ENCODE data around the gene MRPS2. TPM values are rescaled to one million over a fixed set of nuclear protein-coding genes. Genes with fewer than 3 reads are reported as not detected.

The MRPS2 gene
- total RNA-seq, 5 donors from 2014 or later (not counting 1 experiment from before 2014, with no cell fraction given) = 17.7 to 36.6 (median 32.8) TPM

DNA sequence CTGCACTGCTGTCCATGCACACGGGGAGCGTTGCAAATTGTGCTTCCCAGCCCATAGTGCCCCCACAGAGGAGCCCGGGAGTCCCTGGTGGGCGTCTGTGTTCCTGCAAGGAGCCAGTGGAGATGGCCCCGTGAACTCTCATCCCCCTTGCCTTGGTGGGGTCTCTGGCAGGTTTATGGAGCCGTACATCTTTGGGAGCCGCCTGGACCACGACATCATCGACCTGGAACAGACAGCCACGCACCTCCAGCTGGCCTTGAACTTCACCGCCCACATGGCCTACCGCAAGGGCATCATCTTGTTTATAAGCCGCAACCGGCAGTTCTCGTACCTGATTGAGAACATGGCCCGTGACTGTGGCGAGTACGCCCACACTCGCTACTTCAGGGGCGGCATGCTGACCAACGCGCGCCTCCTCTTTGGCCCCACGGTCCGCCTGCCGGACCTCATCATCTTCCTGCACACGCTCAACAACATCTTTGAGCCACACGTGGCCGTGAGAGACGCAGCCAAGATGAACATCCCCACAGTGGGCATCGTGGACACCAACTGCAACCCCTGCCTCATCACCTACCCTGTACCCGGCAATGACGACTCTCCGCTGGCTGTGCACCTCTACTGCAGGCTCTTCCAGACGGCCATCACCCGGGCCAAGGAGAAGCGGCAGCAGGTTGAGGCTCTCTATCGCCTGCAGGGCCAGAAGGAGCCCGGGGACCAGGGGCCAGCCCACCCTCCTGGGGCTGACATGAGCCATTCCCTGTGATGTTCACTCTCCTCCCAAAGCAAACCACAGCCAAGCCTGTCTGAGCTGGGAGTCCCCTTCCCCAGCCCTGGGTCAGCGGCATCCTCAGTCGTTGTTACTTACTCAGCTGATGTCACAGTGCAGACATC, 3.1 kb downstream of the MRPS2 start:
- peaks cover 22% of the 10 kb centered on the region for H3K36me3 Mint-ChIP-seq
- H3K9me3 Mint-ChIP-seq = peaks cover 0 to 5% (median 0%) of the 10 kb centered on the region in 3 donors
- Histone ChIP-seq H3K4me1 (ENCODE audit: control insufficient read depth in 1 of 2, extremely low read depth in 1 of 2, insufficient read depth in 2 of 2, low read length in 2 of 2) (peaks cover 5 to 39% of the 10 kb centered on the region in 2 experiments), H3K27me3 (replicated peaks in 1 of 2; ENCODE audit: control insufficient read depth in 2 of 2, extremely low read depth in 1 of 2, insufficient read depth in 2 of 2, low read length in 1 of 2) (peaks cover 0 to 12% of the 10 kb centered on the region in 2 experiments), H3K36me3 (ENCODE audit: control insufficient read depth in 2 of 2, extremely low read depth in 1 of 2, insufficient read depth in 1 of 2, low read length in 1 of 2) (peaks cover 15 to 34% of the 10 kb centered on the region in 2 donors), H3K4me3 (ENCODE audit: control insufficient read depth in 1 of 2, extremely low read depth in 1 of 2, low read length in 1 of 2) (no peak overlapping the region), H3K9me3 (no peaks in the 10 kb centered on the region), H3K27ac (ENCODE audit: low read length) (no peak overlapping the region)
- 93% methylated on average over 35 of the region's 41 CpGs for WGBS (ENCODE audit: insufficient coverage)
- DNase-seq (no peak), ATAC-seq (replicated peaks in 1 of 4) (no peak)
- H3K4me1 Mint-ChIP-seq = peaks cover 26 to 34% (median 30%) of the 10 kb centered on the region in 3 donors
- ChIA-PET POLR2A (no interaction called here), CTCF (no interaction called here)
- H3K27me3 Mint-ChIP-seq = no peaks in the 10 kb centered on the region
- H3K4me3 Mint-ChIP-seq = peak overlapping the region; percentile 55 to 92 (median 86)
- no peak overlapping the region for H3K27ac Mint-ChIP-seq

DNA sequence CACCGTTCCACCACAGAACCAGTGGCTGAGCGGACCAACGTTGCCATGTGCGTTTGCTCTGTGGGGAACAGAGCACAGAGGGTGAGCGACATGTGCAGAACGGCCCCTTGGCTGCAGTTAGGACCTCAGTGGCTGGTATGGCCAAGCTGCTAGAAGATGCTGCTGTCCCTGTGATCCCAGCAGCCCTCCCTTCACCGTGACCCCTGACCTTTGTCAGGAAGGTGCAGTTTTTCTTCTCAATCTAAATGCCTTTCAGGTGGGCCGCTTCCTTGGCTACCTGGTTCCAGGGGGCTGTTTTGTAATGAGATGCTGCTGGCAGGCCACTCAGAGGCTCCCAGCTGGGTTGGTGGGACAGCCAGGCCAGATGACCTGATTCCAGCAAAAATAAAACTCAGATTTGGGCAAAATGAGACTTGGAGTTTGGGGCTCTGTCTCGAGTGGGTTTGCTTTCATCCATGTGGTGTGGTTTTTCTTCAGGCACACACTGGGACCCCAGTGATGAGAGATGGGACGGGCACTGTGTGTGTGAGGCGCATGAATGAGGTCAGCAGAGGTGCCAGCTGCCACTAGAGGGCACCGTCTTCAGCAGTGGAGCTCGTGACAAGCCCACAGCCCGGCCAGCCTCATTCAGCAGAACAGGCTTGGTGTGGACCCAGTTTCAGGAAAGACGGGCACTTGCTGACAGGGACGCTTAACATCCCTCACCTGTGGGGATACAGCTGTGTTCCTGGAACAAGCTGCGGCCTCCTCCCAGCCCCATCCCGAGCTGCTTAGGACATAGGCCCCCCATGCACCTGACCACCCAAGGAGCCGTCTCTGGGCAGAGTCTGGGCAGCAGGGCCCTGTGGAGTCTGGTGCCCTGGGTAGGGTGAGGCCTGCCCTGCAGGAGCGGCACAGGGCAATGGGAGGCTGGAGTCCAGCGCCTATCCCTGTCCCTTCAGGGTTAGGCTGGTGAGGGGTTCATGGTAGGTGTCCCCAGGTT, 4.1 kb downstream of the MRPS2 start:
- peaks cover 28% of the 10 kb centered on the region for H3K36me3 Mint-ChIP-seq
- DNase-seq (peak in 28 of 35 experiments; percentile 12 to 69 (median 39)), ATAC-seq (replicated peaks in 1 of 4) (no peak)
- H3K4me1 Mint-ChIP-seq = peaks cover 22 to 28% (median 25%) of the 10 kb centered on the region in 3 donors
- WGBS (ENCODE audit: insufficient coverage) = 70% methylated on average over 15 of the region's 21 CpGs
- H3K4me3 ChIP-seq (ENCODE audit: control insufficient read depth in 1 of 2, extremely low read depth in 1 of 2, low read length in 1 of 2) = no peak overlapping the region
- H3K9me3 ChIP-seq = no peaks in the 10 kb centered on the region
- peaks cover 6 to 14% (median 8%) of the 10 kb centered on the region in 3 donors for H3K9me3 Mint-ChIP-seq
- no peak overlapping the region for H3K27ac ChIP-seq (ENCODE audit: low read length)
- no peak overlapping the region for H3K4me3 Mint-ChIP-seq
- H3K36me3 ChIP-seq (ENCODE audit: control insufficient read depth in 2 of 2, extremely low read depth in 1 of 2, insufficient read depth in 1 of 2, low read length in 1 of 2) = peaks cover 15 to 34% of the 10 kb centered on the region in 2 donors
- CTCF ChIA-PET = interaction anchor here in 1 of 2 donors (0.5 kb wide), 1 partner anchor 1494 kb away, joined by 5 read pairs; no protein-coding TSS in a partner anchor
- H3K4me1 ChIP-seq (ENCODE audit: control insufficient read depth in 1 of 2, extremely low read depth in 1 of 2, insufficient read depth in 2 of 2, low read length in 2 of 2) = peaks cover 5 to 33% of the 10 kb centered on the region in 2 experiments
- POLR2A ChIA-PET = no interaction called here
- no peak overlapping the region for H3K27ac Mint-ChIP-seq
- H3K27me3 ChIP-seq (replicated peaks in 1 of 2; ENCODE audit: control insufficient read depth in 2 of 2, extremely low read depth in 1 of 2, insufficient read depth in 2 of 2, low read length in 1 of 2) = peaks cover 0 to 5% of the 10 kb centered on the region in 2 experiments
- H3K27me3 Mint-ChIP-seq = peaks cover 0 to 3% of the 10 kb centered on the region in 2 donors

DNA sequence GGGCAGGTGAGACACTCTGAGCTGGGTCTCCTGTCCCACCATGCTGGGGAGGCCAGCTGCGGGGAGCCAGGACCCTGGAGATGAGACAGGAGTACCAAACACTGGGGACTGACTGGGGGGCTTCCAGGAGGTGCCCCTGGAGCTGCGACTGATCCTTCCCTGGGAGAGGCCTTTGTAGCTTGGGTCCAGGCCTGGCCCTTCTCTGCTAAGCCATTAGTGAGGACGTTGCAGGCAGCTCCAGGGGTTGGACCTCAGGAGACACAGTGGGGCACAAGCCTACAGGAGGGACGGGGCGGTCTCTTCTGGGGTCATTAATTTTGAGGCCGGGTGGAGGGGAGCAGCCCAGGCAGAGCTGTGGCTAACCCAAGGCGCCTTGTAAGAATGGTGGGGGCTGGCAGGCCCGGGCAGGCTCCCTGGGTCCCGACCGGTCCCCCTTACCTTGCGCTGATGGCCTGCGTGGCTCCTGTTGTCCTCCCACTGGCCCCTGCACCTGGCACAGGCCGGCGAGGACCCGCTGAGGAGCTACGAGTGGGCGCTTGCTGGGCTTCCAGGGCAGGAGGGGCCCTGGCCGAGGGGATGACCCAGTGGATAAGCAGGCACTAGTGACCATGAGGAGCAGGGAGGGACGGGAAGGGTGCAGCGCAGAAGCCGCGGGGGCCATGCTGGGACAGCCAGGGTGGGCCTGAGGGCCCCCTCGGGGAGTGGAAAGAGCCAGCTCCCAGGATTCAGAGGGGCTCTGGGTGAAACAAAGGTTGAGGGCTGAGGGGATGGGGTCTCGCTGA, 5.1 kb downstream of the MRPS2 start:
- DNase-seq (no peak), ATAC-seq (replicated peaks in 1 of 4) (no peak)
- H3K36me3 Mint-ChIP-seq = peaks cover 28% of the 10 kb centered on the region
- H3K4me1 ChIP-seq (ENCODE audit: control insufficient read depth in 1 of 2, extremely low read depth in 1 of 2, insufficient read depth in 2 of 2, low read length in 2 of 2) = peaks cover 5 to 25% of the 10 kb centered on the region in 2 experiments
- no peak overlapping the region for H3K27ac Mint-ChIP-seq
- H3K36me3 ChIP-seq (ENCODE audit: control insufficient read depth in 2 of 2, extremely low read depth in 1 of 2, insufficient read depth in 1 of 2, low read length in 1 of 2) = peaks cover 15 to 34% of the 10 kb centered on the region in 2 donors
- no peak overlapping the region for H3K27ac ChIP-seq (ENCODE audit: low read length)
- no peak overlapping the region for H3K4me3 ChIP-seq (ENCODE audit: control insufficient read depth in 1 of 2, extremely low read depth in 1 of 2, low read length in 1 of 2)
- peaks cover 6 to 16% (median 9%) of the 10 kb centered on the region in 3 donors for H3K9me3 Mint-ChIP-seq
- peaks cover 0 to 4% of the 10 kb centered on the region in 2 experiments for H3K27me3 ChIP-seq (replicated peaks in 1 of 2; ENCODE audit: control insufficient read depth in 2 of 2, extremely low read depth in 1 of 2, insufficient read depth in 2 of 2, low read length in 1 of 2)
- peaks cover 0 to 3% of the 10 kb centered on the region in 2 donors for H3K27me3 Mint-ChIP-seq
- no peaks in the 10 kb centered on the region for H3K9me3 ChIP-seq
- peaks cover 20 to 27% (median 24%) of the 10 kb centered on the region in 3 donors for H3K4me1 Mint-ChIP-seq
- H3K4me3 Mint-ChIP-seq = no peak overlapping the region
- ChIA-PET POLR2A (no interaction called here), CTCF (no interaction called here)
- WGBS (ENCODE audit: insufficient coverage) = 96% methylated on average over 22 of the region's 24 CpGs

DNA sequence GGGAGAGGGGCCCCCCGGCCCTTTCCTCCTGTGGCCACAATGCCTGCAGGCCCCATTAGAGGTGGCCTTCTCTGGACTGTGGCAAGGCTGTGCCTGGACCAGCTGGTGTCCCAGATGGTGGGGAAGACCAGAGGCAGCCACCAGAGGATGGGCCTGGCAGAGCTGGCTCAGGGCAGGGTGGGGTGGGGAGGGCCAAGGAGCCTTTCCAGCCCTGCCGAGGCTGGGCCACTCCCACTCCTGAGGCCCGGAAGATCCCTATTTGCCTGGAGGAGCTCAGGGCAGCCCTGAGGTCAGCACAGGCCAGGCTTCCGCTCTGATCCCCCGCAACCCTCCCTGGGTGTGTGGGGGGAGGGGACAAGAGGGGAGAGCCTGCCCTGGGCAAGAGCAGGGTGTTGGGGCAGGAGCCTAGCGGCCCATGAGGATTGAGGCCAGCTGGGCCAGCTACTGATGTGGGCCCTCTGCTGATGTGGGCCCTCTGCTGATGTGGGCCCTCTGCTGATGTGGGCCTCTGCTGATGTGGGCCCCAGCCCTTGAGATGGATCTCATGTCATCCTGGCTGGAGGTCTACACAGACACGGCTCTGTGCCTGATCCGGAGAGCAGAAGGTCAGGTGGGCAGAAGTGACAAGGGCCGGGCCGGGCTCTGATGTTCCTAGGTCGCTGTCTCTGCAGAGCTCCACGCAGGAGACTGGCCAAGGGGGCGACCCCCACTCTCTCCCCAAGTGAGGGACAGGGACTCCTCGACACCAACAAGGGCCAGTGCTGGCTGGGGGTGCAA, 6.0 kb downstream of the MRPS2 start:
- ATAC-seq (replicated peaks in 1 of 4) (no peak), DNase-seq (no peak)
- no peak overlapping the region for H3K4me3 Mint-ChIP-seq
- H3K4me1 Mint-ChIP-seq = peaks cover 19 to 26% (median 22%) of the 10 kb centered on the region in 3 donors
- H3K27me3 Mint-ChIP-seq = peaks cover 0 to 3% of the 10 kb centered on the region in 2 donors
- ChIA-PET CTCF (no interaction called here), POLR2A (no interaction called here)
- H3K4me1 ChIP-seq (ENCODE audit: control insufficient read depth in 1 of 2, extremely low read depth in 1 of 2, insufficient read depth in 2 of 2, low read length in 2 of 2) = peaks cover 3 to 21% of the 10 kb centered on the region in 2 experiments
- no peak overlapping the region for H3K4me3 ChIP-seq (ENCODE audit: control insufficient read depth in 1 of 2, extremely low read depth in 1 of 2, low read length in 1 of 2)
- 83% methylated on average over 11 of the region's 14 CpGs for WGBS (ENCODE audit: insufficient coverage)
- no peak overlapping the region for H3K27ac ChIP-seq (ENCODE audit: low read length)
- H3K36me3 Mint-ChIP-seq = peaks cover 28% of the 10 kb centered on the region
- peaks cover 15 to 34% of the 10 kb centered on the region in 2 donors for H3K36me3 ChIP-seq (ENCODE audit: control insufficient read depth in 2 of 2, extremely low read depth in 1 of 2, insufficient read depth in 1 of 2, low read length in 1 of 2)
- H3K9me3 Mint-ChIP-seq = peaks cover 6 to 16% (median 9%) of the 10 kb centered on the region in 3 donors
- no peak overlapping the region for H3K27ac Mint-ChIP-seq
- peaks cover 0 to 4% of the 10 kb centered on the region in 2 experiments for H3K27me3 ChIP-seq (replicated peaks in 1 of 2; ENCODE audit: control insufficient read depth in 2 of 2, extremely low read depth in 1 of 2, insufficient read depth in 2 of 2, low read length in 1 of 2)
- H3K9me3 ChIP-seq = no peaks in the 10 kb centered on the region

DNA sequence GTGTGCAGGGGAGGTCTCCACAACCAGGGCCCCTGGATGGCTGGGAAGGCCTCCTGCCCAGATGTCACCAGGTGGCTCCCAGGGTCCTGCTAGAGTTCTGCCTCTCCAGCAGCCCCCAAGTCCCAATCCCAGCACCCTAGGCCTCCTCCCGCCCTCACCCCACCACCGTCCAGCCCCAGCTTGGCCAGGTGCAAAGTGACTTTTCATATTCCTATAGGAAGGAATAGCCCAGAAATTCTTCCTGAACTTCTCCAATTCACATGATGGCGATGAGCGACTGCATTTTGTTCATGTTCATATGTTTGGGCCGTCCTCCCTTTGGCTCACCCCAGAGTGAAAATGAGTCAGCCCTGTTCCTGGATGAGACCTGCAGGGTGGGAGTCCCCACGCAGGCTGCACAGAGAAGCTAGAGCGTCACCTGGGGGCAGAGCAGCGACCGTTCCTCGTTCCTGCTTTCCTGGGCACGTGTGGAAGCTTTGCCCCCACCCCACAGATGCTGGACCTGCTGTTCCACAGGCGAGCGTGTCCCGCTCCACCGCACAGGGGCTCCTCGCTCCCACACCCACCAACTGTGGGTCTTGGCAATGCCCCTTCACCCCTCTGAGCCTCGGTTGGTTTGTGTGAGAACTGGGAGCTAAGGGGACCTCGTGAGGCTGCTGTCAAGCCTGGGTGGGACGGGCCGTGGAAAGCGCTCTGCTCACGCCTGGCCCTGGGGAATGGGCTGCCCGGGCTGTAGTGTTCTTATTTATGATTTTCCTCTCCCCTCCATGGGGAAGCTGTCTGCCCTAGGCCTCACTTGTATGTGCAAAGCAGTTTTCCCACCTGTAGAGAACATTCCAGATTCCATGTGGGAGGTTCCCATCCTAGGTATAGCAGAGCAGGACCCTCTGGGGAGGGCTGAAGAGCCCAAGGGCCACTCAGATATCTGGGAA, 6.9 kb downstream of the MRPS2 start:
- H3K4me3 ChIP-seq (ENCODE audit: control insufficient read depth in 1 of 2, extremely low read depth in 1 of 2, low read length in 1 of 2) = no peak overlapping the region
- peaks cover 28% of the 10 kb centered on the region for H3K36me3 Mint-ChIP-seq
- no peak for DNase-seq
- H3K27ac Mint-ChIP-seq = no peak overlapping the region
- no peak overlapping the region for H3K4me3 Mint-ChIP-seq
- peaks cover 10 to 17% (median 13%) of the 10 kb centered on the region in 3 donors for H3K4me1 Mint-ChIP-seq
- peaks cover 0 to 4% of the 10 kb centered on the region in 2 experiments for H3K27me3 ChIP-seq (replicated peaks in 1 of 2; ENCODE audit: control insufficient read depth in 2 of 2, extremely low read depth in 1 of 2, insufficient read depth in 2 of 2, low read length in 1 of 2)
- H3K27me3 Mint-ChIP-seq = peaks cover 0 to 3% of the 10 kb centered on the region in 2 donors
- ATAC-seq (replicated peaks in 1 of 4) = no peak
- H3K36me3 ChIP-seq (ENCODE audit: control insufficient read depth in 2 of 2, extremely low read depth in 1 of 2, insufficient read depth in 1 of 2, low read length in 1 of 2) = peaks cover 15 to 26% of the 10 kb centered on the region in 2 donors
- ChIA-PET CTCF (no interaction called here), POLR2A (no interaction called here)
- 90% methylated on average over 11 of the region's 23 CpGs for WGBS (ENCODE audit: insufficient coverage)
- peaks cover 0 to 12% of the 10 kb centered on the region in 2 experiments for H3K4me1 ChIP-seq (ENCODE audit: control insufficient read depth in 1 of 2, extremely low read depth in 1 of 2, insufficient read depth in 2 of 2, low read length in 2 of 2)
- H3K9me3 Mint-ChIP-seq = peaks cover 6 to 16% (median 9%) of the 10 kb centered on the region in 3 donors
- H3K9me3 ChIP-seq = no peaks in the 10 kb centered on the region
- no peak overlapping the region for H3K27ac ChIP-seq (ENCODE audit: low read length)

Data from T-cell (primary cell).